Right cardiac atrium (tissue), 5 donors: ENCODE results near the gene MED29. TPM values are rescaled to one million over a fixed set of nuclear protein-coding genes. Genes with fewer than 3 reads are reported as not detected.

ENCODE experiments used
- ATAC-seq, 2 donors: fragments of 200-7000 bp; cut with Tn5 transposase; one replicate each; pipeline versions ENCODE4 v1.8.0 to v1.9.1; 2020; ENCODE audit warnings: moderate library complexity in 2 of 2, mild to moderate bottlenecking in 1 of 2
- DNase-seq, 3 donors: peaks; one replicate each; pipeline ENCODE4 v3.0.0-alpha.2; 2020
- H3K27ac ChIP-seq: one replicate; pipeline ENCODE4 v1.5.1; 2013; ENCODE audit warnings: mild to moderate bottlenecking, low read length, control low read depth, moderate library complexity
- H3K27me3 ChIP-seq: one replicate; pipeline ENCODE4 v1.6.1; 2013; ENCODE audit not compliant: control insufficient read depth, insufficient read depth
- H3K4me1 ChIP-seq: one replicate; pipeline ENCODE4 v1.6.1; 2013; ENCODE audit warnings: low read length; ENCODE audit not compliant: control insufficient read depth, insufficient read depth
- H3K4me3 ChIP-seq: one replicate; pipeline ENCODE4 v1.5.1; 2013; ENCODE audit warnings: low read length, control low read depth
- H3K9me3 ChIP-seq: one replicate; pipeline ENCODE4 v1.6.1; 2013; ENCODE audit warnings: low read length; ENCODE audit not compliant: control insufficient read depth
- whole genome bisulfite sequencing: extraction: QIAGEN DNeasy Blood & Tissue Kit; methylation state at CpG from one replicate; pipeline ENCODE4 v1.1.7; 2013; 5-methylcytosine and 5-hydroxymethylcytosine counted together
- intact Hi-C, 4 donors: fragments of 100-400 bp; cut with DNase I; formaldehyde crosslinking; loops; one replicate each; pipeline versions ENCODE4 v1.11.0 to v1.14.0; 2022 to 2023
- polyA plus RNA-seq: library from polyadenylated mRNA; stranded (reverse); fragments of 200-250 nt; gene quantifications from one replicate; pipeline ENCODE4 v1.2.3, GENCODE V29; 2013
- total RNA-seq, 4 donors: library from RNA; stranded (reverse); fragmentation: NEBNext Ultra II Directional; extraction: Animal tissue kit (Norgen Biotek cat#: 25700); gene quantifications; one replicate each; pipeline ENCODE4 v1.2.1, GENCODE V29; 2021
- donor health status: healthy with polysubstance abuse.
- donor health status: DM: no; HTN: yes; CAD: no.
- donor health status: DM: no; HTN: no; CAD: no.
- donor health status: DM: no; HTN: yes; CAD: no; lungs with severe emphysema.
- donor health status: DM: yes; HTN: yes; CAD: no.

Gene MED29
- total and polyA plus RNA-seq, 5 donors: 25.1 to 38.3 (median 27.1) TPM

GRCh38 chr19:39407660-39408391 is 16.6 kb downstream of the MED29 start:
- peak overlapping the region; percentile 83 for H3K4me3 ChIP-seq
- WGBS: 16% methylated on average over 40 of the region's 40 CpGs
- ATAC-seq (no peak), DNase-seq (peak; percentile 63 to 82 (median 82))
- H3K27ac ChIP-seq: peak overlapping the region; percentile 98
- H3K27me3 ChIP-seq: no peaks in the 10 kb centered on the region
- no peaks in the 10 kb centered on the region for H3K9me3 ChIP-seq
- intact Hi-C loops: no loop called here
- peaks cover 8% of the 10 kb centered on the region for H3K4me1 ChIP-seq

- Histone ChIP-seq H3K27me3 (no peaks in the 10 kb centered on the region), H3K4me1 (peaks cover 8% of the 10 kb centered on the region), H3K9me3 (no peaks in the 10 kb centered on the region), H3K27ac (peak overlapping the region; percentile 98), H3K4me3 (peak overlapping the region; percentile 83)
- peak in 2 of 3 donors; percentile 65 to 69 for DNase-seq
- intact Hi-C loops: no loop called here
- no peak for ATAC-seq
- WGBS: 26% methylated on average over 20 of the region's 20 CpGs
Observed at GRCh38 chr19:39408392-39409207, 17.4 kb downstream of the MED29 start.

DNA sequence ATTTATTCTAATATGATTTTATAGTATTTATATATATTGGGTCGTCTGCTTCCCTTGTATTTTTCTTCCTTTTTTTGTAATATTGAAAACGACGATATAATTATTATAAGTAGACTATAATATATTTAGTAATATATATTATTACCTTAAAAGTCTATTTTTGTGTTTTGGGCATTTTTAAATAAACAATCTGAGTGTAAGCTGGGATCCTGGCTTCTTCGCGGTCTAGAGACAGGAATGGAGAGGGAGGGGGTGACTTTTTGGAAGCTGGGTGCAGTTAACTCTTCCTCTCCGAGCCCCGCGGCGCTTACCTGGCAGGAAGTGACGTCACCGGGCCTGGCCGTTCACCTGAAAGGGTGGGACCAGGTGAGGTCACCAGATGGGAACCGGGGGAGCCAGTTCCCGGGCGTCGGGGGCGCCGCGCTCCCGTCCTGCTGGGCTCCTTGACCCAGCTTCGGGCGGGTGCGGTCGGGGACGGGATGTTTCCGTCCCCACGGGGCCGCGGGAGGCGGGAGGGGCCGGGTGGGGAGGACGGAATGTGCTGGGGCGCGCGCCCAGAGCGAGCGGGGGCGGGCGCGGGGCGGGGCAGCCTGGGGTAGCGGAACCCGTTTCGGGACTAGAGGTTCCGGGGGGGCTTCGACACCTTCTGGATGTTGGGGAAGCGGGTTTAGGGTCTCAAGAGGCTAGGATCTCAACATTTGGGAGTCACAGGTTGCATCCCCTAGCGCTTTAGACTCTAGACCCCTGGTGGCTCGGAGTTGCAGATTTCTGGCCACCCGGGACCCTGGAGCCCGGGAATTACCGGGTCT is 18.2 kb downstream of the MED29 start:
- DNase-seq (peak; percentile 93 to 97 (median 97)), ATAC-seq (peak; percentile 46 to 53)
- under 1% methylated on average over 52 of the region's 52 CpGs for WGBS
- H3K9me3 ChIP-seq: no peaks in the 10 kb centered on the region
- H3K27ac ChIP-seq: peak overlapping the region; percentile 100
- no peaks in the 10 kb centered on the region for H3K27me3 ChIP-seq
- intact Hi-C loops: no loop called here
- peak overlapping the region; percentile 83 for H3K4me3 ChIP-seq
- H3K4me1 ChIP-seq: peaks cover 8% of the 10 kb centered on the region

DNA sequence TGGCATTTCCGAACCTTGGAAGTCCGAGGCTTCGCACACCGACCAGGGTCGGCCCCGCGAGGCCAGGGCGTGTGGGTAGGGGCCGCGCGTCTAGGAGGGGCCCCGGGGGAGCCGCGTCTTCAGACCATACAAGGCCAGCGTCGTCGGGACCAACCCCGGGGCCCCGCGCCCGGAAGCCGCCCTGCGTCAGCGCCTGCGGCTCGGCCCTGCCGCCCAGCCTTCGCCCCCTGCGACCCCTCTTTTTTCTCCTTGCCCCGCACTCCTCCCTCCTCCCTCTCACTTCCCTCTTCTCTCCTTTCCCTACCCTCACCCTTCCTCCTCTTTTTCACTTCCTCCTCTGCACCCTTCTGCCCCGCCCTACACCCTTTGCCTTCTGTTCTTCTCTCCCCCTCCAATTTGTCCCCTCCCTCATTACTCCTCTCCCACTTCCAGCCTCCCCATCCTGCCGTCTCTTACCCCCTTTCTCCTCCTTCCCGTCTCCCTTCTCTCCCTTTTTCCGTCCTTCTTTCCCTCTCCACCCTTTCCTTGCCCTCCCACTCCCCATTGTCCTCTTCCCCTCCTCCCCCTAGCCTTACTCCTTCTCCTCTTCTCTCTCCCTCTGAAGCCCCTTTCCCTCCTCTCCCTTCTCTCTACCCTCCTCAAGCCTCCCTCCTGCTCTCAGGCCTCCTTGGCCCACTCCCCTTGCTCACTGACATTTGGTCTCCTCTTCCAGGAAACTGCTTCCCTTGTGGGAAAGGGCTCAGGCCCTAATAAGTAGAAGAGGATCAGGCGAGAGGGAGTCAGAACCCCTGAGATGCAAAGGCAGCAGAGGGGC is 19.0 kb downstream of the MED29 start:
- intact Hi-C loops: no loop called here
- DNase-seq (peak; percentile 89 to 95 (median 95)), ATAC-seq (peak; percentile 33 to 44)
- H3K27me3 ChIP-seq: no peaks in the 10 kb centered on the region
- 2% methylated on average over 35 of the region's 35 CpGs for whole genome bisulfite sequencing
- peak overlapping the region; percentile 83 for H3K4me3 ChIP-seq
- peaks cover 10% of the 10 kb centered on the region for H3K4me1 ChIP-seq
- H3K9me3 ChIP-seq: no peaks in the 10 kb centered on the region
- H3K27ac ChIP-seq: peak overlapping the region; percentile 99

GRCh38 chr19:39410831-39411080 is 19.6 kb downstream of the MED29 start:
- ATAC-seq (no peak), DNase-seq (no peak)
- Histone ChIP-seq H3K4me1 (peaks cover 11% of the 10 kb centered on the region), H3K4me3 (peak overlapping the region; percentile 83), H3K9me3 (no peaks in the 10 kb centered on the region), H3K27me3 (no peaks in the 10 kb centered on the region), H3K27ac (peak overlapping the region; percentile 99)
- intact Hi-C loops: no loop called here
- WGBS: 65% methylated on average over 1 of the region's 1 CpG

DNA sequence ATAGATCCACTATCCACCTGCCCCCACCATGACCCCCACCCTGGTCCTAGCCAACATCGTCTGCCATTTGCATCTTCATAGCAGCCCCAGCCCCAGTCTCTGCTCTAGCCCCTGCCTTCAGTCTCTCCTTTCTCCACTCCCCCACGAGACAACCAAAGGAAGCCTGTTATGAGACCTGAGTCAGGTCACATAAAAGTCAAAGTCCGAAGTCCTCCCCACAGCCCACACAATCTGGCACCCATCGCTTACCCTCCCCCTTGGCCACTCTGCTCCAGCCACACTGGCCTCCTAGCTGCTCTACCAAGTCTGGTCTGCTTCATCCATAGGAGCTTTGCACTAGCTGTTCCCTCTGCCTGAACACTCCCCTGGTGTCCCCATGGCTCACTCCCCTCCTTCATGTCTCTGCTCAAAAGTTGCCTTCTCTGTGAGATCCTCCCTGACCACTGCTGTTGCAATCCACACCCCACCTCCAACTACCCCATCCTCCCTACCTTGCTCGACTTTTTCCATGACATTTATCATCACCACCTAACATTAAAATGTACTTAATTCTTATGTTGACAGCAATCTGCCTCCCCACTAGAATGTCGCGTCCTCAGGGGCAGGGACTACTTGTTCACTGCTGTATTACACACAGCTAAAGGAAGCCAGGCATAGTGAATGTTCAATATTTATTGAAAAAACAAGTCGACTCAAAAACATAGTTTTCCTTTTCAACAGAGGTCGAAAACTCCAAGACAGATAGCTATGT is 20.1 kb downstream of the MED29 start:
- Histone ChIP-seq H3K27ac (peak overlapping the region; percentile 99), H3K9me3 (no peaks in the 10 kb centered on the region), H3K27me3 (no peaks in the 10 kb centered on the region), H3K4me3 (peak overlapping the region; percentile 13), H3K4me1 (peaks cover 11% of the 10 kb centered on the region)
- intact Hi-C loops: no loop called here
- DNase-seq: peak in 2 of 3 donors; percentile 56 to 73
- WGBS: 16% methylated on average over 9 of the region's 9 CpGs
- ATAC-seq: no peak

DNA sequence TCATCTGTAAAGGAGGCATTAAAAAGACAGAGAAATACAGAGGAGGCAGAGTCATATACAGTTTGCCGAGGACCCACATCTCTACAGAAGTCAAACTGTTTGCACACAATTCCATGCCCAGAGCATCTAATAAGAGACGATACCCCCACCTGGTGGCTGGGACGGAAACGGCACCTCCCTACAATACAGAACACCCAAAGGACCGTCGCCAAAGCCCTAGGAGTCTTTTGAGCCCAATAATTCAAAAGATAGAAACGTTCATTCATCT is 20.6 kb downstream of the MED29 start:
- ATAC-seq (peak; percentile 21 to 37), DNase-seq (peak; percentile 91 to 97 (median 95))
- 0% methylated on average over 7 of the region's 7 CpGs for WGBS
- H3K9me3 ChIP-seq: no peaks in the 10 kb centered on the region
- H3K27ac ChIP-seq: peak overlapping the region; percentile 99
- peaks cover 11% of the 10 kb centered on the region for H3K4me1 ChIP-seq
- intact Hi-C loops: no loop called here
- H3K4me3 ChIP-seq: peak overlapping the region; percentile 13
- H3K27me3 ChIP-seq: no peaks in the 10 kb centered on the region

DNA sequence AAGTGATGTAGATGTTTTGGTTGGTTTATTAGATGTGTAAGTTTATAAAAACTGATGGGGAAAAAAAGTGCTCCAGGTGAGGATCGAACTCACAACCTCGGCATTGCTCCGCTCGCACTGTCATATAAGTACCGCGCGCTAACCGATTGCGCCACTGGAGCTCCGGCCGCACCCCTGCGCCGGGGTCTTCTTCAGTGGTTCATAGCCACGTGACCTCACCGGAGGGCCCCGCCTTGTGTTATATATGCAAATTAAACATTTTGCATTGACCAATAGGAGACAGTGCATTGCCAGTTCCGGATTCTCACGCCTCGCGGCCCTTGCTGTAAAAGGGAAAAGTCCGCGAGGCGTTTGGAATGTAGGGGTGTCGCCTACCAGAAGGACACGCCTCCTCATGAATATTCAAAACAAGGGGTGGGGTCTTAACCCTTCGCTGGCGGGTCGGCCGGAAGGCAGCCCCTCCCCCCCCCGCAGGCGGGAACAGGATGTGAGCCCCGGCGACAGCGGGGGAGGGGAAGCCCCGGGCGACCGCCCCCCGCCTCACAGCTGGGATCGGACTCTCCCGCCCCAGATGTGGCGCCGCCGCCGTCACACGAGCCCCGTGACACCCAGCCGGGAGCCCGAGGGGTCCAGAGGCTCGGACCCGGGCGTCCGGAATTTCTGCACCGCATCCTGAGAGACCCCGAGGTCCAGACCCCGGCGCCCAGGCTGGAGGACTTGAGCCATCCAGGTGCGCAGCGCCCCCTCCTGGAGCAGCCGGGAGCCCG is 21.1 kb downstream of the MED29 start, which contains the start of gene PLEKHG2:
PLEKHG2 (plus strand) TSS at position 570 of the 767 bp plus-strand sequence. CDS start 1,418 bp downstream, outside the sequence.
- intact Hi-C loops: no loop called here
- peak; percentile 97 to 98 (median 98) for DNase-seq
- peaks cover 11% of the 10 kb centered on the region for H3K4me1 ChIP-seq

GRCh38 chr19:39412867-39413271 is 21.7 kb downstream of the MED29 start:
- intact Hi-C loops: no loop called here
- DNase-seq (no peak), ATAC-seq (no peak)
- no peaks in the 10 kb centered on the region for H3K9me3 ChIP-seq
- H3K4me3 ChIP-seq: peak overlapping the region; percentile 86
- H3K4me1 ChIP-seq: peaks cover 11% of the 10 kb centered on the region
- under 1% methylated on average over 24 of the region's 24 CpGs for WGBS
- peak overlapping the region; percentile 96 for H3K27ac ChIP-seq
- H3K27me3 ChIP-seq: no peaks in the 10 kb centered on the region

More for the DNA sequence above, 21.1 kb downstream of the MED29 start, which contains the start of gene PLEKHG2:
- WGBS: under 1% methylated on average over 60 of the region's 60 CpGs
- ATAC-seq: peak; percentile 69 to 70
- Histone ChIP-seq H3K9me3 (no peaks in the 10 kb centered on the region), H3K27ac (peak within 1 kb of the TSS; percentile 99), H3K27me3 (no peaks in the 10 kb centered on the region), H3K4me3 (peak within 1 kb of the TSS; percentile 86)
